ENCODE measurements around the gene CATSPER1. TPM values are rescaled to one million over a fixed set of nuclear protein-coding genes. Genes with fewer than 3 reads are reported as not detected.

CATSPER1 gene
- total and polyA plus RNA-seq, 10 donors: 0.30 to 1.2 (median 0.70) TPM; not detected in 2

DNA sequence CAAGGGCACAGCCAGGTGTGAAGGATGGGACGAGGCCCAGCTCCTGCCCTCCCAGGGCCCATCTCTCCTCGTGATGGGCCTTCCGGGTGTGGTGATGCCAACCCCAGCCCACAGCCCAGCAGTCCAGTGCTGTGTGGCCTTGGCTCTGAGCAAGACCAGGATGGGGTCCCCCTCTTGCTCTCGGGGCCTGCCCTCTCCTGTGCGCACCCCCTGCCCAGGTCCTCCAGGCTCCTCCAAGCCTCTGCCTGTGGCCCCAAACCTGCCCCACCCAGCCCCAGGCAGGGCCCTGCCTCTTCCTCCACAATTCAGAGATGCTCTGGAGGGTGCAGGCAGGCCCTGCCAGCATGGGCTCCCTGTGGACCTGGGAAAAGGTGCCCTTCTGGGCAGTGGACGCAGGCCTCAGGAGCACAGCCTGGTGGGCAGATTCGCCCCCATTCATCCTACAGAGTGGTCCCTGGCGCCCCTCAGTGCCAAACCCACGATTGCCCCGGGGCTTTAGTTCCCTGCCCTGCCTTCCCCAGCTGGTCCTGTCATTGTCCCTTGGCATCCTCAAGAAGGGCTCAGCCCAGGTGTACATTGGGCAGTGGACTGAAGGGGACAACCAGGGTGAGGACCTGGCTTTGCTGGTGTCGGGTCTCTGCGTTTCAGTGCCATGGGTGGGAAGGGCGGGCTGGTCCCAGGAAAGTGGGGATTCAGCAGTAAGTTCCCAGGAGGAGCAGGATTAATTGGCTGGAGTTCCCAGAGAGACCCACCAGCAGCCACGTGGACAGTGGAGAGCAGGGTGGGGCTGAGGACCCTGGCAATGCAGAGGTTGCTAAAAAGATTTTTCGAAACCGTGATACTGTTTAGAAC, 44.1 kb downstream of the CATSPER1 start:
- peak overlapping the region; percentile 39 to 86 (median 78) for H3K27ac ChIP-seq
- no peak for DNase-seq
- TF ChIP-seq POLR2AphosphoS5 (IDR thresholded peaks at IDR 0.05) (peak; percentile 30 to 71 (median 33)), POLR2A (IDR thresholded peaks at IDR 0.05) (no peak)
- TF ChIP-seq, protein P1, sequence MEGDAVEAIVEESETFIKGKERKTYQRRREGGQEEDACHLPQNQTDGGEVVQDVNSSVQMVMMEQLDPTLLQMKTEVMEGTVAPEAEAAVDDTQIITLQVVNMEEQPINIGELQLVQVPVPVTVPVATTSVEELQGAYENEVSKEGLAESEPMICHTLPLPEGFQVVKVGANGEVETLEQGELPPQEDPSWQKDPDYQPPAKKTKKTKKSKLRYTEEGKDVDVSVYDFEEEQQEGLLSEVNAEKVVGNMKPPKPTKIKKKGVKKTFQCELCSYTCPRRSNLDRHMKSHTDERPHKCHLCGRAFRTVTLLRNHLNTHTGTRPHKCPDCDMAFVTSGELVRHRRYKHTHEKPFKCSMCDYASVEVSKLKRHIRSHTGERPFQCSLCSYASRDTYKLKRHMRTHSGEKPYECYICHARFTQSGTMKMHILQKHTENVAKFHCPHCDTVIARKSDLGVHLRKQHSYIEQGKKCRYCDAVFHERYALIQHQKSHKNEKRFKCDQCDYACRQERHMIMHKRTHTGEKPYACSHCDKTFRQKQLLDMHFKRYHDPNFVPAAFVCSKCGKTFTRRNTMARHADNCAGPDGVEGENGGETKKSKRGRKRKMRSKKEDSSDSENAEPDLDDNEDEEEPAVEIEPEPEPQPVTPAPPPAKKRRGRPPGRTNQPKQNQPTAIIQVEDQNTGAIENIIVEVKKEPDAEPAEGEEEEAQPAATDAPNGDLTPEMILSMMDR (IDR thresholded peaks at IDR 0.05 in 8 of 11, conservative IDR thresholded peaks at IDR 0.05 in 3 of 11): no peak
- H3K36me3 ChIP-seq: peaks cover 0 to 32% (median 27%) of the 10 kb centered on the region in 6 donors
- WGBS, 5 donors: 69 to 80% (median 76%) methylated on average over 10 to 16 of the region's 16 CpGs
- H3K4me1 ChIP-seq: peaks cover 0 to 45% (median 12%) of the 10 kb centered on the region in 6 donors
- no peaks in the 10 kb centered on the region for H3K9me3 ChIP-seq
- intact Hi-C loops (cut with DNase I; ENCODE audit: low total_unique reads): no loop called here
- no peaks in the 10 kb centered on the region for H3K27me3 ChIP-seq (replicated peaks in 1 of 7)
- H3K4me3 ChIP-seq: no peak overlapping the region

DNA sequence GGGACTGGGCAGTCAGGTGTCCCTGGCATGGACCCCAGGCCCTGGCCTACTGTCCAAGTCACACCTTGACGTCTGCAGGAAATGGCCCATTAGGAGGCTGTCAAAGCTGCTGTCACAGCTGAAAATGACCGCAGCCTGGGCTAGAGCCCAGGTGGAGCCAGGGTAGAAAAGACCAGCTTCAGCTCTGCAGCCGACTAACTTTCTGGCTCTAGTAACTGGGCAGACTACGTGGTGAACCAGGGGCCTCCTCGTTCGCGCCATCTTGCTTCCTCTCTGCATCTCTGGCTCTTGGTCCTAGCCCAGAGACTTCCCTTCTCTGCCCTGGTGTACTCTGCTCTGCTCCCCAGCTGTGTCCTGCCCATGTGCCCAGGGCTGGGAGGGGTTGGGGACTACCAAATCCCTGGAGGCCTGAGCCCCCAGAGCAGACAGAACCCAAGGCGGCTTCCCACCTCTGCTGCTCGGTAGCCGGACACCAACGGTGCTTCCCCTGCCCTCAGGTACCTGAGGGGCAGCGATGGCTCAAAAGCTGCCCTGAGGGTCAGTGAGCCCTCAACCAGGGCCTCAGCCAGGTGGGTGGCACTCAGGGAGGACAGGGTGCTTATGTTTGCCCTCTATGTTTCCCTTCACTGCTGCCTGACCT, 45.1 kb downstream of the CATSPER1 start:
- no peaks in the 10 kb centered on the region for H3K9me3 ChIP-seq
- H3K4me1 ChIP-seq: peaks cover 0 to 45% (median 12%) of the 10 kb centered on the region in 6 donors
- WGBS, 5 donors: 72 to 87% (median 78%) methylated on average over 8 to 12 of the region's 12 CpGs
- intact Hi-C loops (cut with DNase I; ENCODE audit: low total_unique reads): no loop called here
- peak overlapping the region in 6 of 8 donors; percentile 26 to 86 (median 84) for H3K27ac ChIP-seq
- H3K27me3 ChIP-seq (replicated peaks in 1 of 7): no peaks in the 10 kb centered on the region
- H3K4me3 ChIP-seq: no peak overlapping the region
- no peak for TF ChIP-seq POLR2A (IDR thresholded peaks at IDR 0.05)
- peak in 1 of 3 donors; percentile 36 for TF ChIP-seq POLR2AphosphoS5 (IDR thresholded peaks at IDR 0.05)
- peaks cover 0 to 42% (median 37%) of the 10 kb centered on the region in 6 donors for H3K36me3 ChIP-seq
- no peak for DNase-seq

DNA sequence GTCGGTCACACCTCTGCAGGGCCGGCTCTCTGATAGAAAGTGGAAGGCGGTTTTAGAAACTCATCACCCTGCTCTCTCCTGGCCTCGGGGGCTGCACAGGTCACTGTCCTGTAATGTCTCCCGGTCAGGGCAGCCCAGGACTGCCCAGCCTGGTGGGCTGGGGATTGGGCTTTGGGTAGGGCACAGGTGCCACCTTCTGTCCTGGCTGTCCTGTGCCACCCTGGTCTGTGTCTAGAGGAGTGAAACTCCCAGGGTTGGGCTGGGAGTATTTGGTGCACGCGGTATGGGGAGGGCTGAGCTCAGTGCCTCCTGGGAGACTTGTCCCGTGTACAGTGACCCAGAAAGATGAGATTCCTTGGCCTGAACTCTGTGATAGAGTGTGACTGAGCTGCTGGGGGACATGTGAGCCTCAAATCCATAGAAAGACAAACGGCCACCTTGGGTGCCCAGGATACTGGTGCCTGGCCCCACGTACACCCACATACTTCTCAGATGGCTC, 47.0 kb downstream of the CATSPER1 start:
- DNase-seq: no peak
- 84 to 93% (median 91%) methylated on average over 10 of the region's 10 CpGs for WGBS, 5 donors
- Histone ChIP-seq H3K27me3 (replicated peaks in 1 of 7) (no peaks in the 10 kb centered on the region), H3K4me1 (peaks cover 0 to 42% (median 12%) of the 10 kb centered on the region in 6 donors), H3K36me3 (peaks cover 0 to 58% (median 44%) of the 10 kb centered on the region in 6 donors), H3K4me3 (no peak overlapping the region), H3K9me3 (no peaks in the 10 kb centered on the region), H3K27ac (no peak overlapping the region)
- TF ChIP-seq POLR2AphosphoS5 (IDR thresholded peaks at IDR 0.05): no peak
- TF ChIP-seq, protein P1 (IDR thresholded peaks at IDR 0.05 in 8 of 11, conservative IDR thresholded peaks at IDR 0.05 in 3 of 11): no peak
- TF ChIP-seq POLR2A (IDR thresholded peaks at IDR 0.05): no peak
- intact Hi-C loops (cut with DNase I; ENCODE audit: low total_unique reads): no loop called here

DNA sequence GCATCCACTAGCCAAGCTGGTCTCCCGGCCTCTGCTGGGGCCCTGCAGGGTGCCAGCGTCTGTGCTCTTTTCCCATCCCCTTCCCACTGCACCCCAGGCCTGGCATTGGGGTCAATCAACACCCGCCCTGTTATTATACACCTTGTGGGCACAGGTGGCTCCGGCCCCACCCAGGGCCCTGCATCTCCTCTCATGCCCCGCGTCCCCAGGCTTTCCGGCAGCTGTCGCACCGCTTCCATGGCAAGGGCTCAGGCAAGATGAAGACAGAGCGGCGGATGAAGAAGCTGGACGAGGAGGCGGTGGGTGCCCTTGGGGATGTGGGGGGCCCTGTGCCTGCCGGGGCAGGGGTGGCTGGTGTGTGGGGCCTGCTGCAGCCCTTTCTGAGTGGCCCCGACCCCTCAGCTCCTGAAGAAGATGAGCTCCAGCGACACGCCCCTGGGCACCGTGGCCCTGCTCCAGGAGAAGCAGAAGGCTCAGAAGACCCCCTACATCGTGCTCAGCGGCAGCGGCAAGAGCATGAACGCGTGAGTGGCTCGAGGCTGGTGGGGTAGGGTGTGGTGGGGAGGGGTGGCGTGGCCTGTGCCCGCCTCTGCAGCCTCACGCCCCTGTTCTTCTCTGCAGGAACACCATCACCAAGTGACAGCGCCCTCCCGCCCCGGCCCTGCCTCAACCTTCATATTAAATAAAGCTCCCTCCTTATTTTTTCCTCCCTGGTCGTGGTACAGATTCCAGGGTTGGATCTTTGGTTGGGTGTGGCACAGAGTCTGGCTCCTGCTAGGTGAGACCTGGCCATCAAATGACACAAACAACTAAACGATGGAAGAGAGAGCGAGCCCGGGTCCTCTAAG, 47.7 kb downstream of the CATSPER1 start:
- intact Hi-C loops (cut with DNase I; ENCODE audit: low total_unique reads): no loop called here
- H3K4me3 ChIP-seq: no peak overlapping the region
- no peak overlapping the region for H3K27ac ChIP-seq
- H3K36me3 ChIP-seq: peaks cover 0 to 63% (median 44%) of the 10 kb centered on the region in 6 donors
- no peak for TF ChIP-seq POLR2A (IDR thresholded peaks at IDR 0.05)
- peak in 1 of 3 donors; percentile 29 for TF ChIP-seq POLR2AphosphoS5 (IDR thresholded peaks at IDR 0.05)
- TF ChIP-seq, protein P1 (IDR thresholded peaks at IDR 0.05 in 8 of 11, conservative IDR thresholded peaks at IDR 0.05 in 3 of 11): no peak
- H3K27me3 ChIP-seq (replicated peaks in 1 of 7): no peaks in the 10 kb centered on the region
- H3K9me3 ChIP-seq: no peaks in the 10 kb centered on the region
- H3K4me1 ChIP-seq: peaks cover 0 to 35% (median 11%) of the 10 kb centered on the region in 6 donors
- 92 to 96% (median 93%) methylated on average over 33 to 34 of the region's 34 CpGs for WGBS, 5 donors
- DNase-seq: no peak
